Vagina (tissue), 2 donors: ENCODE measurements around the gene SLCO2A1. TPM values are rescaled to one million over a fixed set of nuclear protein-coding genes. Genes with fewer than 3 reads are reported as not detected.

ENCODE experiments used
- DNase-seq, 2 donors: peaks; one replicate each; pipeline ENCODE4 v3.0.0-alpha.2; 2017; ENCODE audit errors: extremely low spot score in 2 of 2
- H3K27ac ChIP-seq: fragments of 200-600 bp; sonication (generic); one replicate; pipeline ENCODE4 v1.5.1; 2019
- H3K27me3 ChIP-seq: fragments of 200-600 bp; sonication (generic); one replicate; pipeline ENCODE4 v1.5.1; 2019
- H3K36me3 ChIP-seq, 2 donors: fragments of 200-600 bp; sonication (generic); one replicate each; pipeline ENCODE4 v1.5.1; 2017 to 2019
- H3K4me1 ChIP-seq: fragments of 200-600 bp; sonication (generic); one replicate; pipeline ENCODE4 v1.5.1; 2019
- H3K4me3 ChIP-seq, 2 donors: fragments of 200-600 bp; sonication (generic); 1 replicate in 1 of 2; 2 replicates in 1 of 2; pipeline ENCODE4 v1.5.1; 2016 to 2019
- H3K9me3 ChIP-seq: fragments of 200-600 bp; sonication (generic); one replicate; pipeline ENCODE4 v1.5.1; 2019
- CTCF ChIP-seq, 3 experiments: fragments of 450-650 bp in 2 of 3; fragments of 200-600 bp in 1 of 3; sonication (generic) in 1 of 3; IDR thresholded peaks; one replicate each; pipeline ENCODE4 v1.5.1; 2017 to 2019; ENCODE audit warnings: antibody characterized with exemption in 3 of 3, mild to moderate bottlenecking in 2 of 3, moderate library complexity in 2 of 3
- POLR2A ChIP-seq, 2 donors: fragments of 450-650 bp; IDR thresholded peaks; one replicate each; pipeline ENCODE4 v1.6.1; 2017; ENCODE audit warnings: antibody characterized with exemption in 2 of 2, mild to moderate bottlenecking in 2 of 2, moderate library complexity in 2 of 2
- POLR2AphosphoS5 ChIP-seq, 2 donors: sonication (generic); formaldehyde crosslinking; IDR thresholded peaks; one replicate each; pipeline ENCODE4 v1.9.0; 2017; ENCODE audit warnings: antibody characterized with exemption in 2 of 2, mild to moderate bottlenecking in 2 of 2, low read depth in 1 of 2; ENCODE audit not compliant: insufficient read depth in 1 of 2
- intact Hi-C: fragments of 100-400 bp; cut with DNase I; formaldehyde crosslinking; loops from one replicate; pipeline ENCODE4 v1.15.1; 2023
- total RNA-seq: library from RNA; depleted of rRNA; stranded (reverse); fragments of >200 nt; gene quantifications from one replicate; pipeline ENCODE4 v1.2.3, GENCODE V29; 2016

Gene SLCO2A1
- total RNA-seq, 1 donor from 2014 or later: 40.3 TPM

GRCh38 chr3:133996251-133996661 lies 33.5 kb downstream of the SLCO2A1 start:
- H3K27ac ChIP-seq: no peak overlapping the region
- intact Hi-C loops: no loop called here

GRCh38 chr3:133995264-133995663 lies 34.5 kb downstream of the SLCO2A1 start:
- Histone ChIP-seq H3K4me1 (peaks cover 20% of the 10 kb centered on the region), H3K4me3 (no peak overlapping the region), H3K27ac (no peak overlapping the region), H3K36me3 (no peaks in the 10 kb centered on the region), H3K27me3 (no peaks in the 10 kb centered on the region), H3K9me3 (no peaks in the 10 kb centered on the region)
- DNase-seq: no peak
- intact Hi-C loops: no loop called here
- no peak for TF ChIP-seq CTCF (IDR thresholded peaks at IDR 0.05)
- no peak for TF ChIP-seq POLR2AphosphoS5 (IDR thresholded peaks at IDR 0.05; ENCODE audit: insufficient read depth in 1 of 2, low read depth in 1 of 2)
- TF ChIP-seq POLR2A (IDR thresholded peaks at IDR 0.05): no peak

More at GRCh38 chr3:133996251-133996661, 33.5 kb downstream of the SLCO2A1 start:
- no peaks in the 10 kb centered on the region for H3K36me3 ChIP-seq
- peak in 1 of 2 donors; percentile 70 for DNase-seq
- no peak overlapping the region for H3K4me3 ChIP-seq
- no peaks in the 10 kb centered on the region for H3K9me3 ChIP-seq
- peaks cover 15% of the 10 kb centered on the region for H3K4me1 ChIP-seq
- no peak for TF ChIP-seq CTCF (IDR thresholded peaks at IDR 0.05)
- no peak for TF ChIP-seq POLR2AphosphoS5 (IDR thresholded peaks at IDR 0.05; ENCODE audit: insufficient read depth in 1 of 2, low read depth in 1 of 2)
- no peak for TF ChIP-seq POLR2A (IDR thresholded peaks at IDR 0.05)
- H3K27me3 ChIP-seq: no peaks in the 10 kb centered on the region

GRCh38 chr3:133994166-133994890 lies 35.4 kb downstream of the SLCO2A1 start:
- peak in 1 of 2 donors; percentile 84 for DNase-seq
- H3K4me1 ChIP-seq: peaks cover 20% of the 10 kb centered on the region
- H3K9me3 ChIP-seq: no peaks in the 10 kb centered on the region
- H3K4me3 ChIP-seq: no peak overlapping the region
- H3K27me3 ChIP-seq: no peaks in the 10 kb centered on the region
- intact Hi-C loops: no loop called here
- H3K36me3 ChIP-seq: no peaks in the 10 kb centered on the region
- TF ChIP-seq CTCF (IDR thresholded peaks at IDR 0.05): no peak
- no peak for TF ChIP-seq POLR2AphosphoS5 (IDR thresholded peaks at IDR 0.05; ENCODE audit: insufficient read depth in 1 of 2, low read depth in 1 of 2)
- no peak for TF ChIP-seq POLR2A (IDR thresholded peaks at IDR 0.05)
- H3K27ac ChIP-seq: no peak overlapping the region

- Histone ChIP-seq H3K4me1 (peaks cover 20% of the 10 kb centered on the region), H3K27me3 (no peaks in the 10 kb centered on the region), H3K27ac (no peak overlapping the region), H3K9me3 (no peaks in the 10 kb centered on the region), H3K36me3 (no peaks in the 10 kb centered on the region), H3K4me3 (no peak overlapping the region)
- DNase-seq: peak in 1 of 2 donors; percentile 62
- intact Hi-C loops: no loop called here
- no peak for TF ChIP-seq POLR2A (IDR thresholded peaks at IDR 0.05)
- no peak for TF ChIP-seq POLR2AphosphoS5 (IDR thresholded peaks at IDR 0.05; ENCODE audit: insufficient read depth in 1 of 2, low read depth in 1 of 2)
- no peak for TF ChIP-seq CTCF (IDR thresholded peaks at IDR 0.05)
Measured at GRCh38 chr3:133992951-133993620, 36.6 kb downstream of the SLCO2A1 start.

- Histone ChIP-seq H3K4me1 (peaks cover 20% of the 10 kb centered on the region), H3K4me3 (no peak overlapping the region), H3K27ac (no peak overlapping the region), H3K27me3 (no peaks in the 10 kb centered on the region), H3K36me3 (no peaks in the 10 kb centered on the region), H3K9me3 (no peaks in the 10 kb centered on the region)
- no peak for TF ChIP-seq CTCF (IDR thresholded peaks at IDR 0.05)
- TF ChIP-seq POLR2A (IDR thresholded peaks at IDR 0.05): no peak
- TF ChIP-seq POLR2AphosphoS5 (IDR thresholded peaks at IDR 0.05; ENCODE audit: insufficient read depth in 1 of 2, low read depth in 1 of 2): no peak
- intact Hi-C loops: no loop called here
- DNase-seq: peak in 1 of 2 donors; percentile 67
Measured at GRCh38 chr3:133992381-133992780, 37.3 kb downstream of the SLCO2A1 start.
